DND-41 (cell line): ENCODE data around the gene CTBP2.

ENCODE experiments used
- ATAC-seq: fragments of 200-7000 bp; cut with Tn5 transposase; 3 replicates; pipeline ENCODE4 v1.9.1; 2021; ENCODE audit warnings: low read depth; ENCODE audit not compliant: insufficient read depth
- DNase-seq: peaks from one replicate; pipeline ENCODE4 v3.0.0-alpha.2; 2020
- H2AFZ ChIP-seq: 2 replicates; pipeline ENCODE4 v1.6.0; 2012; ENCODE audit warnings: low read depth, low read length
- H3K27ac ChIP-seq: 2 replicates; pipeline ENCODE4 v1.5.1; 2012; ENCODE audit warnings: low read length, inconsistent platforms
- H3K27me3 ChIP-seq: fragments of 200-600 bp; sonication (generic); 2 replicates; pipeline ENCODE4 v1.6.0; 2012; ENCODE audit warnings: low read length, mild to moderate bottlenecking, inconsistent platforms; ENCODE audit not compliant: insufficient read depth, poor library complexity
- H3K36me3 ChIP-seq: 2 replicates; pipeline ENCODE4 v1.5.1; 2012; ENCODE audit warnings: low read length, inconsistent platforms; ENCODE audit not compliant: insufficient read depth
- H3K4me1 ChIP-seq: 2 replicates; pipeline ENCODE4 v1.5.1; 2012; ENCODE audit warnings: mild to moderate bottlenecking, low read length; ENCODE audit not compliant: insufficient read depth
- H3K4me2 ChIP-seq: 2 replicates; pipeline ENCODE4 v1.6.0; 2012; ENCODE audit warnings: mild to moderate bottlenecking, moderate library complexity, low read length, inconsistent platforms; ENCODE audit not compliant: insufficient read depth
- H3K4me3 ChIP-seq, 2 experiments: fragments of 200-600 bp in 1 of 2; shearing (Covaris generic) in 1 of 2; 2 replicates each; pipeline ENCODE4 v1.5.1; 2012 to 2016; ENCODE audit warnings: inconsistent platforms in 2 of 2, low read length in 2 of 2, mild to moderate bottlenecking in 2 of 2, low read depth in 1 of 2, moderate library complexity in 1 of 2
- H3K79me2 ChIP-seq: 2 replicates; pipeline ENCODE4 v1.6.0; 2012; ENCODE audit warnings: low read length, inconsistent platforms; ENCODE audit not compliant: insufficient read depth
- H3K9ac ChIP-seq: 2 replicates; pipeline ENCODE4 v1.6.0; 2012; ENCODE audit warnings: low read depth, mild to moderate bottlenecking, inconsistent platforms, low read length, moderate library complexity
- H3K9me3 ChIP-seq: 2 replicates; pipeline ENCODE4 v1.5.1; 2012; ENCODE audit warnings: low read length, moderate library complexity, mild to moderate bottlenecking, inconsistent platforms; ENCODE audit not compliant: insufficient read depth, severe bottlenecking
- H4K20me1 ChIP-seq: 2 replicates; pipeline ENCODE4 v1.6.0; 2012; ENCODE audit warnings: low read length; ENCODE audit not compliant: insufficient read depth
- CTCF ChIP-seq: IDR thresholded peaks from 2 replicates; pipeline ENCODE4 v1.5.1; 2012; ENCODE audit warnings: borderline replicate concordance, low read length, moderate library complexity, mild to moderate bottlenecking; ENCODE audit not compliant: poor library complexity, severe bottlenecking; ENCODE audit errors: extremely low read depth
- EZH2 ChIP-seq: IDR thresholded peaks from 3 replicates; pipeline ENCODE4 v1.6.1; 2012; ENCODE audit warnings: borderline replicate concordance, low read depth, mild to moderate bottlenecking, moderate library complexity, low read length, inconsistent platforms; ENCODE audit not compliant: severe bottlenecking

The CTBP2 gene

GRCh38 chr10:124955868-124956267, 204.5 kb downstream of the CTBP2 start:
- no peaks in the 10 kb centered on the region for H3K36me3 ChIP-seq
- no peak overlapping the region for H3K27ac ChIP-seq
- H3K4me2 ChIP-seq, result no peak overlapping the region
- H3K4me3 ChIP-seq, result no peak overlapping the region
- ATAC-seq (no peak), DNase-seq (no peak)
- H3K9ac ChIP-seq, result no peak overlapping the region
- no peak overlapping the region for H2AFZ ChIP-seq
- peaks cover 66% of the 10 kb centered on the region for H4K20me1 ChIP-seq
- H3K79me2 ChIP-seq, result peaks cover 95% of the 10 kb centered on the region
- H3K9me3 ChIP-seq, result no peaks in the 10 kb centered on the region
- H3K27me3 ChIP-seq, result no peaks in the 10 kb centered on the region
- TF ChIP-seq EZH2 (no peak), CTCF (no peak)
- H3K4me1 ChIP-seq, result no peaks in the 10 kb centered on the region

- Histone ChIP-seq H3K9me3 (no peaks in the 10 kb centered on the region), H4K20me1 (peaks cover 70% of the 10 kb centered on the region), H2AFZ (no peak overlapping the region), H3K27ac (no peak overlapping the region), H3K9ac (no peak overlapping the region), H3K4me3 (no peak overlapping the region), H3K4me1 (no peaks in the 10 kb centered on the region), H3K4me2 (no peak overlapping the region), H3K27me3 (no peaks in the 10 kb centered on the region), H3K79me2 (peaks cover 95% of the 10 kb centered on the region), H3K36me3 (no peaks in the 10 kb centered on the region)
- TF ChIP-seq CTCF (no peak), EZH2 (no peak)
- ATAC-seq (no peak), DNase-seq (no peak)
These were observed 205.1 kb downstream of the CTBP2 start for GRCh38 chr10:124955243-124955642.

- Histone ChIP-seq H3K4me2 (no peak overlapping the region), H3K9me3 (no peaks in the 10 kb centered on the region), H3K9ac (no peak overlapping the region), H3K27me3 (no peaks in the 10 kb centered on the region), H3K4me1 (no peaks in the 10 kb centered on the region), H3K4me3 (no peak overlapping the region), H2AFZ (no peak overlapping the region), H4K20me1 (peaks cover 61% of the 10 kb centered on the region; the same call in 1 of the 2 replicates), H3K36me3 (peaks cover 3% of the 10 kb centered on the region; the same call in 1 of the 2 replicates), H3K79me2 (peaks cover 94% of the 10 kb centered on the region), H3K27ac (no peak overlapping the region)
- ATAC-seq (no peak), DNase-seq (no peak)
- TF ChIP-seq EZH2, result no peak
These were observed 206.9 kb downstream of the CTBP2 start for GRCh38 chr10:124953421-124953820.

- Histone ChIP-seq H3K36me3 (peaks cover 9% of the 10 kb centered on the region; the same call in 1 of the 2 replicates), H3K4me3 (no peak overlapping the region), H4K20me1 (peaks cover 61% of the 10 kb centered on the region; the same call in 1 of the 2 replicates), H3K9ac (no peak overlapping the region), H3K27ac (no peak overlapping the region), H3K9me3 (no peaks in the 10 kb centered on the region), H2AFZ (no peak overlapping the region), H3K4me2 (no peak overlapping the region), H3K4me1 (no peaks in the 10 kb centered on the region), H3K79me2 (peaks cover 94% of the 10 kb centered on the region), H3K27me3 (no peaks in the 10 kb centered on the region)
- TF ChIP-seq CTCF, result no peak
- TF ChIP-seq EZH2, result no peak
- ATAC-seq, result no peak
- DNase-seq, result no peak
These were observed 208.2 kb downstream of the CTBP2 start for GRCh38 chr10:124952123-124952522.
